ENCODE measurements around the gene MT3. TPM values are rescaled to one million over a fixed set of nuclear protein-coding genes. Genes with fewer than 3 reads are reported as not detected.

Gene MT3
- total RNA-seq, 1 experiment from 2014 or later, result 0.77 TPM

DNA sequence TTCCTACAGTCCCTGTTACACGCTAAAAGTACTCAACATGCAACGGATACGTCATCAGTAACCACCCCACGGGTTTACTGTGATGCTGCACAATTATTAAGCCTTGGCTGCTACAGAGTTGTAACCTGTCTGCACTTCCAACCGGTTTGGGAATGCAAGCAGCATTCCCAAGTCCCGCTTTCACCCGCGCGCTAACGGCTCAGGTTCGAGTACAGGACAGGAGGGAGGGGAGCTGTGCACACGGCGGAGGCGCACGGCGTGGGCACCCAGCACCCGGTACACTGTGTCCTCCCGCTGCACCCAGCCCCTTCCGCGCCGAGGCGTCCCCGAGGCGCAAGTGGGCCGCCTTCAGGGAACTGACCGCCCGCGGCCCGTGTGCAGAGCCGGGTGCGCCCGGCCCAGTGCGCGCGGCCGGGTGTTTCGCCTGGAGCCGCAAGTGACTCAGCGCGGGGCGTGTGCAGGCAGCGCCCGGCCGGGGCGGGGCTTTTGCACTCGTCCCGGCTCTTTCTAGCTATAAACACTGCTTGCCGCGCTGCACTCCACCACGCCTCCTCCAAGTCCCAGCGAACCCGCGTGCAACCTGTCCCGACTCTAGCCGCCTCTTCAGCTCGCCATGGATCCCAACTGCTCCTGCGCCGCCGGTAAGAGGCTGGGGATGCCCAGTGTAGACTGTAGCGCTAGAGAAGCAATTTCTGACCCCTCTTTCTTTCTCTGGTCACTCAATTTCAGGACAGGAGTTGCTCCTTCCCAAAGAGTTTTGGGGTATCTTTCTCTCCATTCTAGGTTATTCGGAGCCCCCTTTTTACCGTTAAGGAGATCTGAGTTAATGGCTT lies 18.9 kb downstream of the MT3 start, which contains the start of gene MT2A (continued):
- no peak for TF ChIP-seq ZNF232 (CRISPR knock-in tag; IDR thresholded peaks at IDR 0.05)
- TF ChIP-seq, protein P1, sequence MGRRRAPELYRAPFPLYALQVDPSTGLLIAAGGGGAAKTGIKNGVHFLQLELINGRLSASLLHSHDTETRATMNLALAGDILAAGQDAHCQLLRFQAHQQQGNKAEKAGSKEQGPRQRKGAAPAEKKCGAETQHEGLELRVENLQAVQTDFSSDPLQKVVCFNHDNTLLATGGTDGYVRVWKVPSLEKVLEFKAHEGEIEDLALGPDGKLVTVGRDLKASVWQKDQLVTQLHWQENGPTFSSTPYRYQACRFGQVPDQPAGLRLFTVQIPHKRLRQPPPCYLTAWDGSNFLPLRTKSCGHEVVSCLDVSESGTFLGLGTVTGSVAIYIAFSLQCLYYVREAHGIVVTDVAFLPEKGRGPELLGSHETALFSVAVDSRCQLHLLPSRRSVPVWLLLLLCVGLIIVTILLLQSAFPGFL (CRISPR knock-in tag; IDR thresholded peaks at IDR 0.05; ENCODE audit: borderline replicate concordance), result 0 out of 2 replicates have a peak, but pooled peaks have one; percentile 40
- TF ChIP-seq FOXJ3 (CRISPR knock-in tag; IDR thresholded peaks at IDR 0.05; ENCODE audit: borderline replicate concordance), result no peak
- 0 out of 2 replicates have a peak, but pooled peaks have one; percentile 28 for TF ChIP-seq ZNF263 (CRISPR knock-in tag; IDR thresholded peaks at IDR 0.05; ENCODE audit: low read depth)
- TF ChIP-seq, protein P2, sequence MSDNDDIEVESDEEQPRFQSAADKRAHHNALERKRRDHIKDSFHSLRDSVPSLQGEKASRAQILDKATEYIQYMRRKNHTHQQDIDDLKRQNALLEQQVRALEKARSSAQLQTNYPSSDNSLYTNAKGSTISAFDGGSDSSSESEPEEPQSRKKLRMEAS (CRISPR knock-in tag; IDR thresholded peaks at IDR 0.05), result 0 out of 2 replicates have a peak, but pooled peaks have one; percentile 23
- no peak for TF ChIP-seq CREM (CRISPR knock-in tag; IDR thresholded peaks at IDR 0.05)
- TF ChIP-seq, protein P3, sequence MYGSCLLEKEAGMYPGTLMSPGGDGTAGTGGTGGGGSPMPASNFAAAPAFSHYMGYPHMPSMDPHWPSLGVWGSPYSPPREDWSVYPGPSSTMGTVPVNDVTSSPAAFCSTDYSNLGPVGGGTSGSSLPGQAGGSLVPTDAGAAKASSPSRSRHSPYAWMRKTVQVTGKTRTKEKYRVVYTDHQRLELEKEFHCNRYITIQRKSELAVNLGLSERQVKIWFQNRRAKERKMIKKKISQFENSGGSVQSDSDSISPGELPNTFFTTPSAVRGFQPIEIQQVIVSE (CRISPR knock-in tag; IDR thresholded peaks at IDR 0.05; ENCODE audit: borderline replicate concordance), result no peak
- TF ChIP-seq, protein P4, sequence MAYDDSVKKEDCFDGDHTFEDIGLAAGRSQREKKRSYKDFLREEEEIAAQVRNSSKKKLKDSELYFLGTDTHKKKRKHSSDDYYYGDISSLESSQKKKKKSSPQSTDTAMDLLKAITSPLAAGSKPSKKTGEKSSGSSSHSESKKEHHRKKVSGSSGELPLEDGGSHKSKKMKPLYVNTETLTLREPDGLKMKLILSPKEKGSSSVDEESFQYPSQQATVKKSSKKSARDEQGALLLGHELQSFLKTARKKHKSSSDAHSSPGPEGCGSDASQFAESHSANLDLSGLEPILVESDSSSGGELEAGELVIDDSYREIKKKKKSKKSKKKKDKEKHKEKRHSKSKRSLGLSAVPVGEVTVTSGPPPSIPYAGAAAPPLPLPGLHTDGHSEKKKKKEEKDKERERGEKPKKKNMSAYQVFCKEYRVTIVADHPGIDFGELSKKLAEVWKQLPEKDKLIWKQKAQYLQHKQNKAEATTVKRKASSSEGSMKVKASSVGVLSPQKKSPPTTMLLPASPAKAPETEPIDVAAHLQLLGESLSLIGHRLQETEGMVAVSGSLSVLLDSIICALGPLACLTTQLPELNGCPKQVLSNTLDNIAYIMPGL (CRISPR knock-in tag; IDR thresholded peaks at IDR 0.05), result no peak; the same call in 1 of the 2 replicates
- no peak for TF ChIP-seq TCF7 (CRISPR knock-in tag; IDR thresholded peaks at IDR 0.05; ENCODE audit: low read depth)
- TF ChIP-seq, protein P5, sequence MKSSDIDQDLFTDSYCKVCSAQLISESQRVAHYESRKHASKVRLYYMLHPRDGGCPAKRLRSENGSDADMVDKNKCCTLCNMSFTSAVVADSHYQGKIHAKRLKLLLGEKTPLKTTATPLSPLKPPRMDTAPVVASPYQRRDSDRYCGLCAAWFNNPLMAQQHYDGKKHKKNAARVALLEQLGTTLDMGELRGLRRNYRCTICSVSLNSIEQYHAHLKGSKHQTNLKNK (CRISPR knock-in tag; IDR thresholded peaks at IDR 0.05), result no peak
- TF ChIP-seq, protein P6, sequence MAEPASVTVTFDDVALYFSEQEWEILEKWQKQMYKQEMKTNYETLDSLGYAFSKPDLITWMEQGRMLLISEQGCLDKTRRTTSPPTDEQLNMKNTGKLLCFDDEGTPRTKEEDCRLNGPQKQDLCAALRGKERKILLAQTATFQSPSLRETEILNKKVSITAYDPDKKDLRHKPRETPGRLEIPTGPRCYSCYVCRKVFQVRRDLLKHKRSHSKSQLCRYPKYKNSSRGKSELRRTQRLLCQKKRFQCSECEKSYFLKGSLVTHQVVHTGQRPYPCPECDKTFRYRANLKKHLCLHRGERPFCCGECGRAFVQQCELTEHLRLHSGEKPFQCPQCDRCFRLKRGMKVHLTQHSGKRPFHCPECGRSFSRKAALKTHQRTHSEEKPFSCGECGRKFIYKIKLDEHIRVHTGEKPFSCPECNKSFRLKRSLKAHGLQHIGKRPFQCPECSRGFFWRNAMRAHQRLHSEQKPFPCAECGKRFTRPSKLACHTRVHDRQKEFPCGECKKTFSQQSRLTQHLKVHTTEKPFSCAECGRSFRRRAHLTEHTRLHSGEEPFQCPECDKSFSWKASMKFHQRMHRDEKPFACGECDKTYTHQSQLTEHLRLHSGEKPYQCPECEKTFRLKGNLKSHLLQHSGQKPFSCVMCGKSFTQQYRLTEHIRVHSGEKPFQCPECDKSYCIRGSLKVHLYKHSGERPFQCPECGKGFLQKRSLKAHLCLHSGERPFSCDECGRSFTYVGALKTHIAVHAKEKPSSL (CRISPR knock-in tag; conservative IDR thresholded peaks at IDR 0.05), result no peak
- no peak for TF ChIP-seq MYBL2 (CRISPR knock-in tag; IDR thresholded peaks at IDR 0.05)
- TF ChIP-seq KAT7 (CRISPR knock-in tag; IDR thresholded peaks at IDR 0.05; ENCODE audit: borderline replicate concordance), result no peak
- TF ChIP-seq CREB1 (CRISPR knock-in tag; IDR thresholded peaks at IDR 0.05), result no peak
- TF ChIP-seq, protein P7, sequence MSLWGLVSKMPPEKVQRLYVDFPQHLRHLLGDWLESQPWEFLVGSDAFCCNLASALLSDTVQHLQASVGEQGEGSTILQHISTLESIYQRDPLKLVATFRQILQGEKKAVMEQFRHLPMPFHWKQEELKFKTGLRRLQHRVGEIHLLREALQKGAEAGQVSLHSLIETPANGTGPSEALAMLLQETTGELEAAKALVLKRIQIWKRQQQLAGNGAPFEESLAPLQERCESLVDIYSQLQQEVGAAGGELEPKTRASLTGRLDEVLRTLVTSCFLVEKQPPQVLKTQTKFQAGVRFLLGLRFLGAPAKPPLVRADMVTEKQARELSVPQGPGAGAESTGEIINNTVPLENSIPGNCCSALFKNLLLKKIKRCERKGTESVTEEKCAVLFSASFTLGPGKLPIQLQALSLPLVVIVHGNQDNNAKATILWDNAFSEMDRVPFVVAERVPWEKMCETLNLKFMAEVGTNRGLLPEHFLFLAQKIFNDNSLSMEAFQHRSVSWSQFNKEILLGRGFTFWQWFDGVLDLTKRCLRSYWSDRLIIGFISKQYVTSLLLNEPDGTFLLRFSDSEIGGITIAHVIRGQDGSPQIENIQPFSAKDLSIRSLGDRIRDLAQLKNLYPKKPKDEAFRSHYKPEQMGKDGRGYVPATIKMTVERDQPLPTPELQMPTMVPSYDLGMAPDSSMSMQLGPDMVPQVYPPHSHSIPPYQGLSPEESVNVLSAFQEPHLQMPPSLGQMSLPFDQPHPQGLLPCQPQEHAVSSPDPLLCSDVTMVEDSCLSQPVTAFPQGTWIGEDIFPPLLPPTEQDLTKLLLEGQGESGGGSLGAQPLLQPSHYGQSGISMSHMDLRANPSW (CRISPR knock-in tag; conservative IDR thresholded peaks at IDR 0.05; ENCODE audit: low read depth), result no peak
- TF ChIP-seq ZNF416 (CRISPR knock-in tag; IDR thresholded peaks at IDR 0.05), result no peak
- TF ChIP-seq GABPB1 (CRISPR knock-in tag; IDR thresholded peaks at IDR 0.05), result peak; percentile 67; the same call in 1 of the 2 replicates
- TF ChIP-seq, protein P8, sequence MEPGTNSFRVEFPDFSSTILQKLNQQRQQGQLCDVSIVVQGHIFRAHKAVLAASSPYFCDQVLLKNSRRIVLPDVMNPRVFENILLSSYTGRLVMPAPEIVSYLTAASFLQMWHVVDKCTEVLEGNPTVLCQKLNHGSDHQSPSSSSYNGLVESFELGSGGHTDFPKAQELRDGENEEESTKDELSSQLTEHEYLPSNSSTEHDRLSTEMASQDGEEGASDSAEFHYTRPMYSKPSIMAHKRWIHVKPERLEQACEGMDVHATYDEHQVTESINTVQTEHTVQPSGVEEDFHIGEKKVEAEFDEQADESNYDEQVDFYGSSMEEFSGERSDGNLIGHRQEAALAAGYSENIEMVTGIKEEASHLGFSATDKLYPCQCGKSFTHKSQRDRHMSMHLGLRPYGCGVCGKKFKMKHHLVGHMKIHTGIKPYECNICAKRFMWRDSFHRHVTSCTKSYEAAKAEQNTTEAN (CRISPR knock-in tag; IDR thresholded peaks at IDR 0.05), result no peak
- no peak for TF ChIP-seq SMAD4 (CRISPR knock-in tag; IDR thresholded peaks at IDR 0.05)
- no peak for TF ChIP-seq NR3C1 (CRISPR knock-in tag; conservative IDR thresholded peaks at IDR 0.05; ENCODE audit: low read depth)
- no peak for TF ChIP-seq NFYB (CRISPR knock-in tag; conservative IDR thresholded peaks at IDR 0.05; ENCODE audit: low read depth)
